CD4-positive, alpha-beta T cell (primary cell): ENCODE measurements around the gene OR10H5. TPM values are rescaled to one million over a fixed set of nuclear protein-coding genes. Genes with fewer than 3 reads are reported as not detected.
"Not testable (repeated sequence)": the region's sequence is repeated elsewhere in the genome, so short reads cannot be mapped to it uniquely, and the experiment has no call there.

Experiments used
- ATAC-seq: fragments of 200-7000 bp; cut with Tn5 transposase; one replicate; pipeline ENCODE4 v1.10.0; 2022; ENCODE audit warnings: mild to moderate bottlenecking; ENCODE audit not compliant: poor library complexity
- CTCF ChIA-PET: fragments of 350-600 bp; sonication (Branson Sonifier 250); formaldehyde crosslinking; loops from one replicate; lab custom pipeline; 2021; ENCODE audit warnings: antibody characterized with exemption, inconsistent platforms; lab: Charles Lee
- POLR2A ChIA-PET: fragments of 350-600 bp; sonication (Branson Sonifier 250); formaldehyde crosslinking; loops from one replicate; lab custom pipeline; 2021; ENCODE audit warnings: antibody characterized with exemption, inconsistent platforms; lab: Charles Lee
- DNase-seq, 14 experiments: peaks; one replicate each; pipeline ENCODE4 v3.0.0-alpha.2; 2013 to 2020; ENCODE audit warnings: mixed read lengths in 2 of 14
- H3K27ac ChIP-seq, 2 donors: one replicate each; pipeline versions ENCODE4 v1.5.1 to v1.7.0; 2013; ENCODE audit warnings: low read length in 2 of 2, low read depth in 1 of 2, mild to moderate bottlenecking in 1 of 2
- H3K27me3 ChIP-seq, 2 experiments: 1 replicate in 1 of 2; 2 replicates in 1 of 2; pipeline versions ENCODE4 v1.6.1 to v1.7.0; 2013; ENCODE audit warnings: low read length in 2 of 2, control low read depth in 1 of 2, mild to moderate bottlenecking in 1 of 2, moderate library complexity in 1 of 2; ENCODE audit not compliant: insufficient read depth in 2 of 2, control insufficient read depth in 1 of 2
- H3K36me3 ChIP-seq: one replicate; pipeline ENCODE4 v1.6.1; 2013; ENCODE audit warnings: low read length, control low read depth; ENCODE audit not compliant: insufficient read depth
- H3K4me1 ChIP-seq: one replicate; pipeline ENCODE4 v1.6.1; 2013; ENCODE audit warnings: low read length, control low read depth; ENCODE audit not compliant: insufficient read depth
- H3K4me3 ChIP-seq: one replicate; pipeline ENCODE4 v1.5.1; 2013; ENCODE audit warnings: mild to moderate bottlenecking, low read length, moderate library complexity
- H3K9me3 ChIP-seq, 2 experiments: 1 replicate in 1 of 2; 2 replicates in 1 of 2; pipeline versions ENCODE4 v1.6.1 to v1.7.0; 2013; ENCODE audit warnings: low read length in 2 of 2, mild to moderate bottlenecking in 2 of 2, control low read depth in 1 of 2, moderate library complexity in 1 of 2; ENCODE audit not compliant: control insufficient read depth in 1 of 2, insufficient read depth in 1 of 2
- H3K27ac Mint-ChIP-seq: one replicate; pipeline ENCODE4 v1.8.0; 2020; ENCODE audit warnings: mixed read lengths
- H3K27me3 Mint-ChIP-seq: one replicate; pipeline ENCODE4 v1.8.0; 2021; ENCODE audit warnings: mixed read lengths
- H3K36me3 Mint-ChIP-seq: one replicate; pipeline ENCODE4 v1.8.0; 2021; ENCODE audit warnings: low read depth, mixed read lengths
- H3K4me1 Mint-ChIP-seq: one replicate; pipeline ENCODE4 v1.8.0; 2021; ENCODE audit warnings: low read depth, mixed read lengths
- H3K4me3 Mint-ChIP-seq: one replicate; pipeline ENCODE4 v1.8.0; 2020; ENCODE audit warnings: mild to moderate bottlenecking, mixed read lengths
- H3K9me3 Mint-ChIP-seq: one replicate; pipeline ENCODE4 v1.8.0; 2020; ENCODE audit warnings: mixed read lengths
- CTCF ChIP-seq: fragments of 200-600 bp; IDR thresholded peaks from one replicate; pipeline ENCODE4 v1.8.0; 2022; ENCODE audit warnings: antibody characterized with exemption, mild to moderate bottlenecking
- intact Hi-C, 2 experiments: fragments of 100-400 bp; cut with DNase I in 1 of 2; cut with micrococcal nuclease in 1 of 2; formaldehyde crosslinking; loops; one replicate each; pipeline versions ENCODE4 v1.15.1 to v1.9.0; 2023 to 2025; cut with DNase I, micrococcal nuclease
- total RNA-seq, 174 experiments: library from RNA in 2 of 174; stranded (reverse) in 2 of 174; gene quantifications; one replicate each; pipeline ENCODE4 v1.2.3 and lab custom pipeline; 2021 to 2026

OR10H5 gene
- total RNA-seq, 2 experiments from 2014 or later: not detected

- Mint-ChIP-seq H3K4me3 (peak overlapping the region; percentile 96), H3K27ac (peak overlapping the region; percentile 92), H3K27me3 (no peaks in the 10 kb centered on the region), H3K4me1 (peaks cover 18% of the 10 kb centered on the region), H3K36me3 (peaks cover 4% of the 10 kb centered on the region), H3K9me3 (no peaks in the 10 kb centered on the region)
- TF ChIP-seq CTCF: no peak
- no peaks in the 10 kb centered on the region for H3K9me3 ChIP-seq
- peak; percentile 86 to 98 (median 95) for DNase-seq
- no peaks in the 10 kb centered on the region for H3K27me3 ChIP-seq
- H3K27ac ChIP-seq: peak overlapping the region; percentile 97 to 99
- intact Hi-C loops: loop anchor here (1.0 to 10.0 kb wide), 6 partner anchors 32 to 534 kb away; partner anchors contain the start of genes AP1M1 (in 1 of the 2), RAB8A (in 1 of the 2) and TPM4 (in 1 of the 2)
- CTCF ChIA-PET: no interaction called here
- POLR2A ChIA-PET: interaction anchor here (0.6 to 2.5 kb wide), 37 partner anchors 8 to 1147 kb away, joined by 3 to 12 read pairs (median 5); partner anchors contain the start of genes AKAP8, AKAP8L, AP1M1 and FAM32A
- peak overlapping the region; percentile 96 for H3K4me3 ChIP-seq
- peaks cover 20% of the 10 kb centered on the region for H3K4me1 ChIP-seq
- no peaks in the 10 kb centered on the region for H3K36me3 ChIP-seq
- peak; percentile 86 for ATAC-seq
Observed at GRCh38 chr19:15836330-15837220, 49.1 kb downstream of the OR10H5 start.

- H3K9me3 Mint-ChIP-seq: no peaks in the 10 kb centered on the region
- Histone ChIP-seq H3K4me3 (peak overlapping the region; percentile 96), H3K27ac (peak overlapping the region; percentile 97 to 99), H3K27me3 (no peaks in the 10 kb centered on the region), H3K36me3 (no peaks in the 10 kb centered on the region), H3K4me1 (peaks cover 20% of the 10 kb centered on the region), H3K9me3 (no peaks in the 10 kb centered on the region)
- ChIA-PET CTCF (no interaction called here), POLR2A (interaction anchor here (0.6 to 1.8 kb wide), 33 partner anchors 9 to 1147 kb away, joined by 3 to 12 read pairs (median 5); partner anchors contain the start of genes AKAP8, AKAP8L, AP1M1 and FAM32A)
- no peak for TF ChIP-seq CTCF
- peaks cover 22% of the 10 kb centered on the region for H3K4me1 Mint-ChIP-seq
- ATAC-seq: no peak
- H3K27ac Mint-ChIP-seq: peak overlapping the region; percentile 92
- DNase-seq: peak in 1 of 14 experiments; percentile 5
- intact Hi-C loops: loop anchor here (2.0 to 10.0 kb wide), 5 partner anchors 32 to 534 kb away; partner anchors contain the start of genes AP1M1 (in 1 of the 2) and TPM4 (in 1 of the 2)
- peak overlapping the region; percentile 96 for H3K4me3 Mint-ChIP-seq
- no peaks in the 10 kb centered on the region for H3K27me3 Mint-ChIP-seq
- peaks cover 4% of the 10 kb centered on the region for H3K36me3 Mint-ChIP-seq
Observed at GRCh38 chr19:15837221-15837731, 49.8 kb downstream of the OR10H5 start.

- no peaks in the 10 kb centered on the region for H3K27me3 ChIP-seq
- ATAC-seq (no peak), DNase-seq (no peak)
- H3K27ac ChIP-seq: peak overlapping the region in 1 of 2 donors; percentile 20
- no peaks in the 10 kb centered on the region for H3K9me3 ChIP-seq
- Mint-ChIP-seq H3K9me3 (no peaks in the 10 kb centered on the region), H3K27me3 (no peaks in the 10 kb centered on the region), H3K27ac (peak overlapping the region; percentile 92), H3K4me3 (no peak overlapping the region), H3K36me3 (peaks cover 4% of the 10 kb centered on the region), H3K4me1 (peaks cover 30% of the 10 kb centered on the region)
- H3K36me3 ChIP-seq: no peaks in the 10 kb centered on the region
- intact Hi-C loops: loop anchor here in 1 of 2 experiments (5.0 to 10.0 kb wide), 2 partner anchors 236 to 359 kb away; partner anchors contain the start of genes AP1M1 and TPM4
- peaks cover 20% of the 10 kb centered on the region for H3K4me1 ChIP-seq
- CTCF ChIA-PET: no interaction called here
- no peak overlapping the region for H3K4me3 ChIP-seq
- TF ChIP-seq CTCF: no peak
- POLR2A ChIA-PET: no interaction called here
Observed at GRCh38 chr19:15838351-15838750, 50.9 kb downstream of the OR10H5 start.

- H3K36me3 ChIP-seq, ATAC-seq, H3K27me3 Mint-ChIP-seq, H3K9me3 ChIP-seq, H3K27me3 ChIP-seq, H3K4me3 ChIP-seq, POLR2A ChIA-PET, CTCF ChIA-PET, H3K9me3 Mint-ChIP-seq, DNase-seq, H3K36me3 Mint-ChIP-seq, H3K27ac ChIP-seq, H3K4me3 Mint-ChIP-seq: not testable (repeated sequence)
- peaks cover 33% of the 10 kb centered on the region for H3K4me1 ChIP-seq
- intact Hi-C loops: loop anchor here in 1 of 2 experiments (5.0 to 10.0 kb wide), 2 partner anchors 235 to 357 kb away; partner anchors contain the start of genes AP1M1 and TPM4
- Mint-ChIP-seq H3K27ac (peak overlapping the region; percentile 21), H3K4me1 (peaks cover 43% of the 10 kb centered on the region)
Observed at GRCh38 chr19:15839888-15840287, 52.4 kb downstream of the OR10H5 start.
